UCSD-AML1 (cell line): ENCODE measurements around the gene RYR1.
"Not testable (repeated sequence)": the region's sequence is repeated elsewhere in the genome, so short reads cannot be mapped to it uniquely, and the experiment has no call there.

Experiments
- DNase-seq: peaks from one replicate; lab custom pipeline; 2025; ENCODE audit not compliant: unreplicated experiment; lab: John Stamatoyannopoulos, UW

RYR1 gene

DNA sequence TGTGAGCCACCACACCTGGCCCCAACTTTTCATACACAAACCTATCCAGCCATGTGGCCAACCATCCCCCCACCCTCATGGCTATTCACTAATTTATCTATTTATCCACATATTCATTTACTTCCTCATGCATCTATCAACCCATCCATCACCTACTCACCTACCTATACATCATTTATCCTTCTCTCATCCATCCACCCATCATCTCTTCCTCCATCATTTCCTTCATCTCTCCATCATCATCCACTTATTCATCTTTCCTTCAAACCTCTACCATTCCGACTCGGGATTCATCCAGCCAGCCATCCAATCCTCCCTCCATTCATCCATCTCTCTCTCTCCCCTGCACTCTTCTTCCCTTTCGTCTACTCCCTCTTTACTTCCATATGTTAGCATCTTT, 54.6 kb downstream of the RYR1 start:
- no peak for DNase-seq

DNA sequence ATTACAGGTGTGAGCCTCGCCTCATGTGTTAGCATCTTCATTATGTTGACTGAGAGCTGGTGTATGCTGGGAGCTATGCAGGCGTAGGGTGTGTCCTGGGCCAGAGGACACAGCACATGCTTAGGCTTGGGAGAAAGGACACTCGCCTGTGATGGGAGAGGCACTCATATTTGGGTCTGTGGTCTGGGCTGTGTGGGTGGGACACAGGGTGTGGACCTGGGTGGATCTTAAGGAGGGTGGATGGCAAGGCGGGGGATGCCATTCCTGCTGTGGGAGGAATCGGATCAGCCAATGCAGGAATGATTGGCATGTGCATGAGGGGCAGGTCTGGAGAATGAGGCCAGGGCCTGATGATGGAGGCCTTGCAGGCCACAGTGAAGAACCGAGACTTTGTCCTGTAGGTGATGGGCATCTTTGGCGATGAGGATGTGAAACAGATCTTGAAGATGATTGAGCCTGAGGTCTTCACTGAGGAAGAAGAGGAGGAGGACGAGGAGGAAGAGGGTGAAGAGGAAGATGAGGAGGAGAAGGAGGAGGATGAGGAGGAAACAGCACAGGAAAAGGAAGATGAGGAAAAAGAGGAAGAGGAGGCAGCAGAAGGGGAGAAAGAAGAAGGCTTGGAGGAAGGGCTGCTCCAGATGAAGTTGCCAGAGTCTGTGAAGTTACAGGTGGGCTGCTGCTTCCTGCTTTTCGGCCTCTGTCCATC, 55.4 kb downstream of the RYR1 start:
- no peak for DNase-seq

DNA sequence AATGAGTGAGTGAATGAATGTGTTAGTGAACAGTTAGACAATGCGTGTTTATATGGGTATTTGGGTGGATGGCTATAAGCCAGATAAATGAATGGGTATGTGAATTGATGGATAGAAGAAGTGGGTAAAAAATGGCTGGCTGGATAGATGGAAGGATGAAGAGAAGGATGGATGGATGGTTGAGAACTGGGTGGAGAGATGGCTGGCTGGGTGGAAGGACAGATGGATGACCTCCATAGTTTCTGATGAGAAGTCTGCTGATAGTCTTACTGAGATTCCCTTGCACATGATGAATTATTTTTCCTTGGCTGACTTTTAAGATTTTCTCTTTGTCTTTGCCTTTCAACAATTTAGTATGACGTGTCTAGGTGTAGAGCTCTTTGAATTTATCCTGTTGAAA, 57.4 kb downstream of the RYR1 start:
- DNase-seq, result no peak

DNA sequence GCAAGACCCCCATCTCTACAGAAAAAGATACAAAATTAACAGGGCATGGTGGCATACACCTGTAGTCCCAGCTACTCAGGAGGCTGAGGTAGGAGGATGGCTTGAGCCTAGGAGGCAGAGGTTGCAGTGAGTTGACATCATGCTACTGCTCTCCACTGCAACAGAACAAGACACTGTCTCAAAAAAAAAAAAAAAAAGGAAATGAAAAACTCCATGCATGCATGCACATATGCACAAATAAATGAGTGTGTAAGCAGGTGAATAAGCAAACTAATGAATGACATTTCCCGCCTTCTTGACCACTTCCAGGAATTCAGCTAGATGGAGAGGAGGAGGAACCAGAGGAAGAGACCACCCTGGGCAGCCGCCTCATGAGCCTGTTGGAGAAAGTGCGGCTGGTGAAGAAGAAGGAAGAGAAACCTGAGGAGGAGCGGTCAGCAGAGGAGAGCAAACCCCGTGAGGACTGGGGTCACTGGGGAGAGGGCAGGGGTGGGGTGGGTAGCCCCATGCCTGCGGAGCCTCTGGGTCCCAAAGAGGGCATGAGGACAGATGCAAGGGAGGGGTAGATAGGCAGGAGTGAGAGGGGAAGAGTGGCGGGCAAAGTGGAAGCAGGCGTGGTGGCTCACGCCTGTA, 58.8 kb downstream of the RYR1 start:
- DNase-seq, result no peak

DNA sequence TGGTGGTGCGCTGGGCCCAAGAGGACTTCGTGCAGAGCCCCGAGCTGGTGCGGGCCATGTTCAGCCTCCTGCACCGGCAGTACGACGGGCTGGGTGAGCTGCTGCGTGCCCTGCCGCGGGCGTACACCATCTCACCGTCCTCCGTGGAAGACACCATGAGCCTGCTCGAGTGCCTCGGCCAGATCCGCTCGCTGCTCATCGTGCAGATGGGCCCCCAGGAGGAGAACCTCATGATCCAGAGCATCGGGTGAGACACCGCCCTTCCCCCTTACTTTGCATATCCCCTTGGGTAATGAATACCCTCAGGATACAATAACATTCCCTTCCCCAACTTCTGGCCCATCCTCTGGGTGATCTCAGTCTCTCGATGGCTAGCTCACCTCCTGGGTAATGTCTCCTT, 60.9 kb downstream of the RYR1 start:
- DNase-seq, result no peak

DNA sequence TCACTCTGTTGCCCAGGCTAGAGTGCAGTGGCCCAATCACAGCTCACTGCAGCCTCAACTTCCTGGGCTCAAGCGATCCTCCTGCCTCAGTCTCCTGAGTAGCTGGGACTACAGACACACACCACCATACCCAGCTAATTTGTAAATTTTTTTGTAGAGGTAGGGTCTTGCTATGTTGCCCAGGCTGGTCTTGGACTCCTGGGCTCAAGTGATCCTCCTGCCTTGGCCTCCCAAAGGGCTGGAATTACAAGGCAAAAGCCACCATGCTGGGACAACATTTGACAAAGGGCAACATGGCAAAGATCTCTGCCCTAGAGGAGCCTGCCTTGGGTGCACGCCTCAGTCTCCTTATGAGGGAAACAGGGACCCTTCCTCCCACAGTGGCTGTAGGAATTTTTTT, 61.9 kb downstream of the RYR1 start:
- DNase-seq, result not testable (repeated sequence)

DNA sequence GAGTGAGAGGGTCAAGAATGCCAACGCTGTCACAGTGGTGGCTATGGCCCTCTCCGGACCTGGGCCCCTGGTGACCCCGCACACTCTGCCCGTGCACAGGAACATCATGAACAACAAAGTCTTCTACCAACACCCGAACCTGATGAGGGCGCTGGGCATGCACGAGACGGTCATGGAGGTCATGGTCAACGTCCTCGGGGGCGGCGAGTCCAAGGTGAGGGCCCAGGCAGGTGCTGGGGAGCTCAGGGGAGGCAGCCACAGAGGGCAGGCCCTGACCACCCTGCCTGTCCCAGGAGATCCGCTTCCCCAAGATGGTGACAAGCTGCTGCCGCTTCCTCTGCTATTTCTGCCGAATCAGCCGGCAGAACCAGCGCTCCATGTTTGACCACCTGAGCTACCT, 62.6 kb downstream of the RYR1 start:
- no peak for DNase-seq

DNA sequence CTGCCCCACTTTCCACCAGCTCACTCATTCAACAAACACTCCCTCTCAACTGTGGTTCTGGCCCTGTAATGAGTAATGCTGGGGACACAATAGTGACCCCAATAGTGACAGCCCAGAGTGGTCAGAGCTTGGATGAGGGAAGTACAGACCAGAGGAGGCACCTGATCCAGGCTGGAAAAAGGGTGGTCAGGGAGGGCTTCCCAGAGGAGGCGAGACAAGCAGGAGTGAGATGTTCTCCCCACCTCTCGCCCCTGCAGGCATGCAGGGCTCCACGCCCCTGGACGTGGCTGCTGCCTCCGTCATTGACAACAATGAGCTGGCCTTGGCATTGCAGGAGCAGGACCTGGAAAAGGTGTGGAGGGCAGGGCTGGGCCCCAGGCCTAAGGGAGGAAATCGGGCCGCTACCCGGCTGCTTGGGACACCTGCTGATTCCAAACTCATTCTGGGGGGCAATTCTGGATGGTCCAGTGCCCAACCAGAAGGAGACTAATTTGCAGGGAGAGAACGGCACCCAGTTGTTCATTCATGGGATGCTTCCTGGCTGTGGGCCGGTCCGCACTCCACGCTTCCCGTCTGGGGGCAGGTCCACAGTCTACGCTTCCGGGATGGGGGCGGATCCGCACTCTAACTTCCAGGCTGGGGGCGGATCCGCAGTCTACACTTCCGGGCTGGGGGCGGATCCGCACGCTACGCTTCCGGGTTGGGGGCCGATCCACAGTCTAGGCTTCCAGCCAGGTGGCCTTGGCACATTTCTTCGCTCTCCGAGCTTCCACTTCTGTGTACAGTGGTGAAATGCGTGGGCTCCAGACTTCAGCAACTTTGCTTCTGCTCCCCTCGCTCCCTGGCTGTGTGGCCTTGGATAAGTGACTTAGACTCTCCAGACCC, 63.4 kb downstream of the RYR1 start:
- no peak for DNase-seq

DNA sequence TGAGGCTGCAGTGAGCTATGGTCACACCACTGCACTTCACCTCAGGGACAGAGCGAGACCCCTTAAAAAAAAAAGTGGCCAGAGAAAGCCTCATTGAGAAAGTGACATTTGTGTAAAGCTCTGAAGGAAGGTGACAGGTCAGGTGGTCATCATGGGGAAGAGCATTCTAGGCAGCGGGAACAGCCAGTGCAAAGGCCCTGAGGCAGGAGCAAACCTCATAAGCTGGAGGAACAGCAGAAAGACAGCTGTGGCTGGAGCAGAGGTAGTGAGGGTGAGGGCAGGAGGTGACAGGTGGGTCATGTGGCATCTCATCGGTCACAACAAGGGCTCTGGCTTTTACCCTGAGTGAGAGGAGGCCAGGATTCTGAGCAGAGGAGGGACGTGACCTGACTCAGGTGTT, 64.4 kb downstream of the RYR1 start:
- DNase-seq, result no peak

DNA sequence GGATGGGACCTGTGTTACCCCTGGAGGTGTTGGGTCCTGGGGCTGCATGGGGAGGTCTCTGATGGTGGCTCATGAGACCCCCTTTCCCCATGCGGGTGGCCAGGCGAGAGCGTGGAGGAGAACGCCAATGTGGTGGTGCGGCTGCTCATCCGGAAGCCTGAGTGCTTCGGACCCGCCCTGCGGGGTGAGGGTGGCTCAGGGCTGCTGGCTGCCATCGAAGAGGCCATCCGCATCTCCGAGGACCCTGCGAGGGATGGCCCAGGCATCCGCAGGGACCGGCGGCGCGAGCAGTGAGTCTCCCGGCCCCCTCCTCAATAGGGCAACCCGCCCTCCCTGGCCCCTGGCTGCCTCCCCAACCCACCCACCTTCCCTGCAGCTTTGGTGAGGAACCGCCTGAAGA, 66.0 kb downstream of the RYR1 start:
- DNase-seq, result no peak

DNA sequence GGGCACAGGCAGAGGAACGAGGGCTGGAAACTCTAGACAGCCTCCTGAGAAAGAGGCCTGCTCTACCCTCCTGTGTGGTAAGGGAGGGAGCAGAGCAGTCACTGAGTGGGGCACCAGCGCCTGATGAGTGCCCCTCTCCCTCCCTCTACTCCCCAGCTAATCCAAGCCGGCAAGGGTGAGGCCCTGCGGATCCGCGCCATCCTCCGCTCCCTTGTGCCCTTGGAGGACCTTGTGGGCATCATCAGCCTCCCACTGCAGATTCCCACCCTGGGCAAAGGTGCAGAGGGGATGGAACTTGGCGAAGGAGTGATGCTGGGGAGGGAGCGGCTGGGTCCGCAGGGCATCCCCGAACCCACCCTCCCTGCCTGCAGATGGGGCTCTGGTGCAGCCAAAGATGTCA, 67.0 kb downstream of the RYR1 start:
- no peak for DNase-seq

DNA sequence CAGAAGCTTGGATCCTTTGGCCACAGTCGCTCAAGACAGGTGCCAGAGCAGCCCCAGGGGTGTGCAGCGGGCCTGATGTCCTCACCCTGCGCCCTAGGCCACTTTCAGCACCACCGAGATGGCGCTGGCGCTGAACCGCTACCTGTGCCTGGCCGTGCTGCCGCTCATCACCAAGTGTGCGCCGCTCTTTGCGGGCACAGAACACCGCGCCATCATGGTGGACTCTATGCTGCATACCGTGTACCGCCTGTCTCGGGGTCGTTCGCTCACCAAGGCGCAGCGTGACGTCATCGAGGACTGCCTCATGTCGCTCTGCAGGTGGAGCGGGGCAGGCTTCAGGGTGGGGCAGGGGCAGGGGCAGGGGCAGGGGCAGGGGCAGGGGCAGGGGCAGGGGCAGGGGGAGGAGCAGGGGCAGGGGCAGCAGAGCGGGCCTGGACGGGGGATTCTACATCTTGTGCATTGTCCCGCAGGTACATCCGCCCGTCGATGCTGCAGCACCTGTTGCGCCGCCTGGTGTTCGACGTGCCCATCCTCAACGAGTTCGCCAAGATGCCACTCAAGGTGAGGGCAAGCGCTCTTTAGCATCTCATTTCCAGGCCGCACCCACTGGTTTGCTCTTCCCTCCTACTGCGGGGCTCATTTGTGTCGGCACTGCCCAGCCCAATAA, 69.1 kb downstream of the RYR1 start:
- no peak for DNase-seq

DNA sequence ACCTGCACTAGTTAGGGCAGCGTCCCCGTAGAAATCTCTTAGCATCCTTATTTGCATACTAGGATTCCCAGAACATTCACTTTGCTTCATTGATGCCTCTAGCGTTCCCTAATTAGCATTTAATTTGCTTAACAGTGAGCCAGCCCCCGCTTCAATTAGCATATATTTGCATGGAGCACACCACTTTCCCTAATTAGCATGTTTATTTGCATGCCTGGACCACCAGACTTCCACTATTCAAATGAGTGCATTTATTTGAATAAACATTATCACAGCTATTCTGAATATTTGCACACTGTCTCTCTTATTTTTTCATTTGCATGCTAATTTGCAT, 69.6 kb downstream of the RYR1 start:
- no peak for DNase-seq

DNA sequence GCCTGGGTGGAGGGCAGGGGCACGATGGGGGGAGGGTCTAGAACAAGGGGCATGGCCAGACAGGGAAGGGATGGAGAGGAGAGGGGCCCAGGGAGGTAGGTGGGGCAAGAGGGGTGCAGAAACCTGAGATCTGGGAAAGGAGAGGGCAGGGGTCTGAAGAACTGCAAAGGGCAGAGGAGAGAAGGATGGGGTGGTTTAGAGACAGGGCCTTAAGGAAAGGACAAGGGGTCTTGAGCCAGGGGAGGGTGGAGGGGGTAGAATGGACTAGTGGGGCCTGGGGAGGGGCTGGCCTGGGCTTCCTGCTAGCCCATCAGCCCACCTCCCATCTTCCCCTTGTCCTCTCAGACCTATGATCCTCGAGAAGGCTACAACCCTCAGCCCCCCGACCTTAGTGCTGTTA, 72.5 kb downstream of the RYR1 start:
- DNase-seq, result no peak

DNA sequence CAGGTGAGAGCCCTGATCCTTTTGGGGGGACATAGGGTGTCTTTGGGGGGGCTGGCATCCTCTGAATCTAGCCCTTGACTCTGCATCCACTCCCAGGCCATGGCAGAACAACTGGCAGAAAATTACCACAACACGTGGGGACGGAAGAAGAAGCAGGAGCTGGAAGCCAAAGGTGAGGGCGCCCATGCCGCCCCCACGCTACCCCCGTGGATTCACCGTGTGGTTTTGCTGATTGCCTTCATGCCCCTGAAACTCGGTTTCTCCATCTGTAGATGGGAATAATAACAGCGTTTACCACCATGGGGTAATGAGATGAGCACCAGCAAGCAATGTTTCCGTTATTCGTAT, 72.9 kb downstream of the RYR1 start:
- no peak for DNase-seq

DNA sequence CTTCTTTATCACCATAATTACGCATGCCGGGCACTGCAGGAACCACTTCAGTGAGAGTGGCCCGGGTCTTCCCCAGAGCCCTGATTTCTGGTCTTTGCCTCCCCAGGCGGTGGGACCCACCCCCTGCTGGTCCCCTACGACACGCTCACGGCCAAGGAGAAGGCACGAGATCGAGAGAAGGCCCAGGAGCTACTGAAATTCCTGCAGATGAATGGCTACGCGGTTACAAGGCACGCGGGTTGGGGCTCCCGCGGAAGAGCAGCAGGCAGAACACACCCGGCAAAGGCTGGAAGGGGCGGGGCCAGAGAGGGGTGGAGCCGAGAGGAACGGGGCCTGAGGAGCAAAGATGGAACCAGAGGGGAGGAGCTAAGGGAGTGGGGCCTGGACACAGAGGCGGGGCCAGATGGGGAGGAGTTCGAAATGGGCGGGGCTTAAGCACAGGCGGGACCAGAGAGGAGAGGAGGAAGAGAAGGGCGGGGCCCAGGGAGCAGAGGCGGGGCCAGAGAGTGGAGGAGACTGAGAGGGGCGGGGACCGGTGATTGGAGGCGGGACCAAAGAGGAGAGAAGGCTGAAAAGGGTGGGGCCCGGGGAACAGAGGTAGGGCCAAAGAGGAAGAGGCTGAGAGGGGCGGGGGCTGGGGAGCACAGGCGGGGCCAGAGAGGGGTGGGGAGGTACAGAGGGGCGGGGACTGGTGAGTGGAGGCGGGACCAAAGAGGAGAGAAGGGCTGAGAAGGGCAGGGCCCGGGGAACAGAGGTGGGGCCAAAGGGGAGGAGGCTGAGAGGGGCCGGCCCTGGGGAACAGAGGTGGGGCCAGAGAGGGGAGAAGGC, 73.4 kb downstream of the RYR1 start:
- DNase-seq, result peak; percentile 22

DNA sequence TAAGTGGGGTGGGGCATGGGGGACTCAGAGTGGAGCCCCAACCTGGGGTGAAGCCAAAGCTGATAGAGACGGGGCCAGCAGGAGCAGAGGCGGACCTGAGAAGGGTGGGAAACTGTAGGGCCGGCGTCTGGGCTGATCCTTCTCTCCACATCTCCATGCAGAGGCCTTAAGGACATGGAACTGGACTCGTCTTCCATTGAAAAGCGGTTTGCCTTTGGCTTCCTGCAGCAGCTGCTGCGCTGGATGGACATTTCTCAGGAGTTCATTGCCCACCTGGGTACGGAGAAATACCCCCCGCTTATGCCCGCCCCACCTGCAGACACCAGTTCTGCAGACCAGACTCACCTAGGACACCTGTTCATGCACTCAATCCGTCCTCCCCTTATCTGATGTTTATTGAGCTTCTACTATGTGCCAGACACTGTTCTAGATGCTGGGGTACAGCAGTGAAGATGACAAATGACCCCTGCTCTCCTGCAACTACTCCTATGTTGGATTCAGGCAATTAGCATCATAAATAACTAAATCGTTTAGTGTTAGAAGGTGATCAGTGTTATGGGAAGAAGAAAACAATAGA, 74.1 kb downstream of the RYR1 start:
- DNase-seq, result no peak

DNA sequence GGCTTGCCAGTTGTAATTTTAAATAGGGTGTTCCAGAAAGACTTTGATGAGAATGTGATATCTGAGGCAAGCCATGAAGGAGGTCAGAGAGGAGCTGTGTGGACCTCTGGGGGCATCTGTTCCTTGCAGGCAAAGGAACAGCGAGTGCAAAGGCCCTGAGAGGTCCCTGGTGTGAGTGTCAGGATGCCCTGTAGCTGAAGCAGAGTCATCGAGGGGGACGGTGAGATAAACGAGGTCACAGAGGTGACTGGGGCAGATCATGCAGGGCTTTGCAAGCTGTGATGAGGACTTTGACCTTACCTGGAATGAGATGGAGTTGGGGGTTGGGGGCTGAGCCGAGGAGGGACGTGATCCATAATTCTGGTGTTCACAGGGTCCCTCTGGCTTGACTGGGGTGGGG, 75.0 kb downstream of the RYR1 start:
- no peak for DNase-seq

DNA sequence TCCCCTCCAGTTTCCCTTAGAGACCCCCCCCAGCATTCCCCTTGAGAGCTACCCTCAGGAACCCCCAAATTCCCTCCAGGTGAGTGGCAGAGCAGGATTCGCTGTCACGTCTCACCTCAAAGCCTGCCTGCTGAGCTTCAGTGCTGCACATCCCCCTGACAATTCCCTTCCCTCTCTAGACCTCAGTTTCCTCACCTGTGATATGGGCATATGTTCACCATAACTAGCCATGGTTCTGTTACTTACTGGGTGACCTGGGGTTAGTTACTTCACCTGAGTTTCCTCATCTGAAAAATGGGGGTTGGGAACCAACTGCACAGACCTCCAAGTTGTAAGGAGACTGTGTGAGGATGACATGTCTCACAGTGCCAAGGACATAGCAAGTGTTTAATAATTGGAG, 75.5 kb downstream of the RYR1 start:
- no peak for DNase-seq

DNA sequence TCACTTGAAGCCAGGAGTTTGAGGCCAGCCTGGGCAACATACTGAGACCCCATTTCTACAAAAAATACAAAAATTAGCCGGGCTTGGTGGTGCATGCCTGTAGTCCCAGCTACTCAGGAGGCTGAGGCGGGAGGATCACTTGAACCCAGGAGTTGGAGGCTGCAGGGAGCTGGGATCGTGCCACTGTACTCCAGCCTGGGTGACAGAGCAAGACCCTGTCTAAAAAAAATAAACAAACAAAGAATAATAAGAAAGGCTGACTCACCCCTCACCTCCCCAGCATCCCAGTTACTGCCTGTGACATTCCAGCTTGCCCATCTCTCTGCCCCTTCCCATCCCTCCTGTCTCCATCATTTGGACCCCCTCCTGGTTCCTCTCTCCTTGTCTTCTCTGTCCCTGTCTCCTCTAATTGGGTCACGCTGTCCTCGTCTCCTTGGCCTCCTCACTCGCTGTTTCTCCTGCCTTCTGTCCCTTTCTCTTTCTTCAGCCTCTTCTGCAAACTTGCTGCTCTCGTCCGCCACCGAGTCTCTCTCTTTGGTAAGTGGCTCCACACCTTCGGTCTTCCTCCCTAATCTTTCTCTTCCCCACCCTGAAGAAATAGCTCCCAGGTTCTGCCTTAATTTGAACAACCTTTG, 77.7 kb downstream of the RYR1 start:
- DNase-seq, result no peak
